Stromal cell of bone marrow (primary cell): ENCODE data around the gene ACSL6.

Experiments
- DNase-seq: peaks from one replicate; pipeline ENCODE4 v3.0.0-alpha.2; 2012; ENCODE audit warnings: low read depth

Gene ACSL6

GRCh38 chr5:132011622-132012343, at the start of gene ACSL6:
Gene ACSL6, minus strand, starts transcription at chr5:132011658. Its CDS starts 105 bp downstream, at chr5:132011553.
- no peak for DNase-seq

- DNase-seq, result no peak
These were observed 49.2 kb upstream of the ACSL6 start, which contains the start of gene IL3 for GRCh38 chr5:132060501-132061161. Gene IL3, plus strand, starts transcription at chr5:132060655. Its CDS starts 52 bp downstream, at chr5:132060707.

GRCh38 chr5:132059696-132060500, 48.4 kb upstream of the ACSL6 start:
- DNase-seq, result no peak

GRCh38 chr5:132059043-132059695, 47.7 kb upstream of the ACSL6 start:
- no peak for DNase-seq

GRCh38 chr5:132058646-132059042, 47.2 kb upstream of the ACSL6 start:
- no peak for DNase-seq

GRCh38 chr5:132057498-132058255, 46.2 kb upstream of the ACSL6 start:
- DNase-seq, result no peak

- DNase-seq, result no peak
These were observed 45.4 kb upstream of the ACSL6 start for GRCh38 chr5:132056610-132057497.

- no peak for DNase-seq
These were observed 44.6 kb upstream of the ACSL6 start for GRCh38 chr5:132055808-132056609.

GRCh38 chr5:132055441-132055807, 44.0 kb upstream of the ACSL6 start:
- no peak for DNase-seq

GRCh38 chr5:132054697-132055440, 43.4 kb upstream of the ACSL6 start:
- DNase-seq, result no peak

GRCh38 chr5:132054031-132054696, 42.7 kb upstream of the ACSL6 start:
- DNase-seq, result no peak

GRCh38 chr5:132053483-132053882, 42.0 kb upstream of the ACSL6 start:
- DNase-seq, result no peak

- DNase-seq, result no peak
These were observed 41.1 kb upstream of the ACSL6 start for GRCh38 chr5:132052520-132052919.

GRCh38 chr5:132050661-132051552, 39.4 kb upstream of the ACSL6 start:
- DNase-seq, result no peak

GRCh38 chr5:132050136-132050535, 38.7 kb upstream of the ACSL6 start:
- DNase-seq, result no peak

GRCh38 chr5:132049559-132049958, 38.1 kb upstream of the ACSL6 start:
- no peak for DNase-seq

- no peak for DNase-seq
These were observed 37.6 kb upstream of the ACSL6 start for GRCh38 chr5:132049093-132049492.
